Measurements from ENCODE around the gene CAPN11. TPM values are rescaled to one million over a fixed set of nuclear protein-coding genes. Genes with fewer than 3 reads are reported as not detected.

The CAPN11 gene
- total and polyA plus RNA-seq, 2 of the 4 experiments (the other 2 are of a cell fraction), result not detected

DNA sequence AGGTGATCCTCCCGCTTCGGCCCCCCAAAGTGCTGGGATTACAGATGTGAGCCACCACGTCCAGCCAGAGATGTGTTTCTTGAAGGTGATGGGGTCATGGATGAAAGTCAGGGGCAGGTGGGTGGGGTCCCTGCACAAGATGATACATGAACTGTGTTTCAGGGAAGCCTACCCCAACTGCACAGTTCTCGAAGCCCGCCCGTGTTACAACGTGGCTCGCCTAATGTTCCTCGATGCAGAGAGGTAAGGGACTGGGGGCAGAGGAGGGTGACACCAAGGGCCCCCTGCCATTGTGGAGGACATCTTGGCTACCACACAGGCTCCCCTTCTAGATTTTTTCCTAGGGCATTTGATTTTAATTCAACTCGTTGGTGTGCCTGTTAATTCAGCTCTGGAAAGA, 11.9 kb upstream of the CAPN11 start:
- Histone ChIP-seq H2BK5ac (ENCODE audit: low read depth, low read length, poor library complexity, severe bottlenecking) (no peak overlapping the region), H3K4me1 (ENCODE audit: control insufficient read depth, insufficient read depth, low read length) (peaks cover under 1% of the 10 kb centered on the region), H4K91ac (ENCODE audit: insufficient read depth, low read depth, low read length) (no peak overlapping the region), H3K9ac (ENCODE audit: low read depth, low read length) (no peak overlapping the region), H3K79me1 (ENCODE audit: low read depth in 1 of 2, low read length in 2 of 2) (no peaks in the 10 kb centered on the region), H3K56ac (ENCODE audit: extremely low read depth, insufficient read depth, low read length) (no peak overlapping the region), H4K8ac (ENCODE audit: low read depth in 2 of 2, low read length in 2 of 2) (no peak overlapping the region), H3K36me3 (ENCODE audit: control insufficient read depth, insufficient read depth, low read length) (peaks cover 46% of the 10 kb centered on the region), H3K9me3 (ENCODE audit: control insufficient read depth, insufficient read depth, low read length) (no peaks in the 10 kb centered on the region), H3K9me1 (ENCODE audit: insufficient read depth, low read length) (no peaks in the 10 kb centered on the region), H2BK15ac (ENCODE audit: low read depth, low read length) (no peak overlapping the region), H3K23ac (ENCODE audit: low read depth, low read length) (no peak overlapping the region), H4K20me1 (ENCODE audit: insufficient read depth, low read length) (0 out of 2 replicates have a peak, but pooled peaks cover 4% of the 10 kb centered on the region), H2AK9ac (replicated peaks; ENCODE audit: low read depth, low read length, poor library complexity) (no peak overlapping the region), H3K14ac (replicated peaks; ENCODE audit: low read depth, low read length) (no peak overlapping the region), H2AK5ac (ENCODE audit: low read depth, low read length) (no peak overlapping the region), H2BK20ac (ENCODE audit: low read depth, low read length) (no peak overlapping the region), H2AFZ (replicated peaks; ENCODE audit: low read length, poor library complexity) (no peak overlapping the region), H3K27me3 (ENCODE audit: control insufficient read depth, insufficient read depth, low read length) (no peaks in the 10 kb centered on the region), H2BK120ac (ENCODE audit: low read depth, low read length) (no peak overlapping the region), H4K5ac (ENCODE audit: low read depth, low read length) (no peak overlapping the region), H3K18ac (ENCODE audit: low read depth, low read length) (no peak overlapping the region), H3K4ac (ENCODE audit: low read depth, low read length) (no peak overlapping the region), H3K27ac (ENCODE audit: insufficient read depth, low read length) (no peak overlapping the region), H3K4me2 (ENCODE audit: low read depth, low read length) (no peak overlapping the region), H3K4me3 (ENCODE audit: insufficient read depth, low read depth, low read length) (no peak overlapping the region)
- no peak for DNase-seq
- intact Hi-C loops (cut with micrococcal nuclease) (no loop called here), in situ Hi-C loops (cut with MboI; ENCODE audit: low sequenced_read_pairs) (no loop called here), dilution Hi-C loops (cut with HindIII; ENCODE audit: low sequenced_read_pairs, unreplicated experiment) (no loop called here)
- ChIA-PET POLR2A (ENCODE audit: unreplicated experiment) (no interaction called here), CTCF (no interaction called here)
- WGBS, 2 experiments (ENCODE audit: extremely low coverage in 2 of 2, insufficient read length in 1 of 2), result 100% methylated on average over 1 of the region's 10 CpGs; no CpG with 5 or more reads in 1 of the 2 experiments
- no peak for TF ChIP-seq USF2 (IDR thresholded peaks at IDR 0.05; ENCODE audit: low read depth, low read length)
- BruUV-seq (replicated peaks), result no TSS peak
- ATAC-seq (ENCODE audit: low read depth), result no peak
